ENCODE data around the gene GNA14.

- TF ChIP-seq CTCF (IDR thresholded peaks at IDR 0.05; ENCODE audit: poor library complexity, severe bottlenecking) (no peak), EZH2 (IDR thresholded peaks at IDR 0.05; ENCODE audit: borderline replicate concordance, insufficient read depth, low read length, poor library complexity, severe bottlenecking) (no peak), MXI1 (conservative IDR thresholded peaks at IDR 0.05; ENCODE audit: poor library complexity, severe bottlenecking) (no peak), POLR2AphosphoS5 (IDR thresholded peaks at IDR 0.05) (no peak), REST (IDR thresholded peaks at IDR 0.05; ENCODE audit: borderline replicate concordance) (no peak), EP300 (conservative IDR thresholded peaks at IDR 0.05; ENCODE audit: poor library complexity, severe bottlenecking) (no peak)
Observed at GRCh38 chr9:77531400-77531799, 116.7 kb downstream of the GNA14 start.
